Colon (tissue), 2 donors: Measurements from ENCODE around the gene VAMP2.
"Not testable (repeated sequence)": the region's sequence is repeated elsewhere in the genome, so short reads cannot be mapped to it uniquely, and the experiment has no call there.

Experiments used
- FAIRE-seq: peaks from 2 replicates; lab custom pipeline; 2012; peaks lifted over from hg19 to GRCh38; lab: Jason Lieb, UNC
- donor health status: control.
- donor health status: control.

The VAMP2 gene

GRCh38 chr17:8176197-8176940 lies 13.6 kb upstream of the VAMP2 start, which contains the start of gene TMEM107:
Gene TMEM107, minus strand, starts transcription at chr17:8176380. Its CDS starts 94 bp downstream, at chr17:8176286.
- no peak for FAIRE-seq

GRCh38 chr17:8175795-8176196 lies 13.0 kb upstream of the VAMP2 start:
- no peak for FAIRE-seq

- no peak for FAIRE-seq
Observed at GRCh38 chr17:8173871-8174322, 11.1 kb upstream of the VAMP2 start.

- no peak for FAIRE-seq
Observed at GRCh38 chr17:8173056-8173870, 10.5 kb upstream of the VAMP2 start.

- not testable (repeated sequence) for FAIRE-seq
Observed at GRCh38 chr17:8170186-8170585, 7.4 kb upstream of the VAMP2 start.

DNA sequence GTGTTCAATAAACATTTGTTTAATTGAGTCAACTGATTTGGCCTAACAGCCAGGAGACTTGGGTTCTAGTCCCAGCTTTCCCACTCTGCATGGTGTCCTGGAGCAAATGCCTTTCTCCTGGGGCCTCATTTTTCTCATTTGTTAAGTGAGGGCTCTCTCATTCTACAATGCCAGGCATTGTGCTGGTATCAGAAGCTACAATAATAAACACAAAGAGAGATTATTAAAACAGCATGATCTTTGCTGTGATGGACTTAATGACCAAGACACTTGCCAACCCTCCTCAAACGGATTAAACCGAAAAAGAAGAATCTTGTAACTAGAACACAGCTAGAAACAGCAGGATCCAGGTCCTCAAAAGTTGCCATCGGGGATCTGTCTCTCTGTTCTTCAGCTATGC lies 4.8 kb upstream of the VAMP2 start:
- FAIRE-seq = no peak

- FAIRE-seq = no peak
Observed at GRCh38 chr17:8166731-8167130, 4.0 kb upstream of the VAMP2 start.

DNA sequence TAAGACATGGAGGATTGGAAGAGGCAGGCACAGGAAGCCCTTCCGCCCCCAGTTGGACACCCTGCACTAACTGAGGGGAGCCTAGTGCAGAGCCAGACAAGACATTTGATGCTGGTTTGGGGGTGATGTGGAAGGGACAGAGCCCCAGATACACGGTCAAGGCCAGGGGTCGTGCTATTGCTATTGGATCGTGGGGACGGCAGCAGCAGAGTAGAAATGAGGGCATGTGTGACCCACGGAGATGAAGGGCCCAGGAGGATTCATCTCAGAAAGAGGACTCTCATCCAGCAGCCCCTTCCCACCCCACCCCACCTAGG lies 2.0 kb upstream of the VAMP2 start:
- FAIRE-seq = no peak

- no peak for FAIRE-seq
Observed at GRCh38 chr17:8163978-8164814, 1.4 kb upstream of the VAMP2 start.

GRCh38 chr17:8162997-8163977 lies 539 bp upstream of the VAMP2 start:
- no peak for FAIRE-seq

DNA sequence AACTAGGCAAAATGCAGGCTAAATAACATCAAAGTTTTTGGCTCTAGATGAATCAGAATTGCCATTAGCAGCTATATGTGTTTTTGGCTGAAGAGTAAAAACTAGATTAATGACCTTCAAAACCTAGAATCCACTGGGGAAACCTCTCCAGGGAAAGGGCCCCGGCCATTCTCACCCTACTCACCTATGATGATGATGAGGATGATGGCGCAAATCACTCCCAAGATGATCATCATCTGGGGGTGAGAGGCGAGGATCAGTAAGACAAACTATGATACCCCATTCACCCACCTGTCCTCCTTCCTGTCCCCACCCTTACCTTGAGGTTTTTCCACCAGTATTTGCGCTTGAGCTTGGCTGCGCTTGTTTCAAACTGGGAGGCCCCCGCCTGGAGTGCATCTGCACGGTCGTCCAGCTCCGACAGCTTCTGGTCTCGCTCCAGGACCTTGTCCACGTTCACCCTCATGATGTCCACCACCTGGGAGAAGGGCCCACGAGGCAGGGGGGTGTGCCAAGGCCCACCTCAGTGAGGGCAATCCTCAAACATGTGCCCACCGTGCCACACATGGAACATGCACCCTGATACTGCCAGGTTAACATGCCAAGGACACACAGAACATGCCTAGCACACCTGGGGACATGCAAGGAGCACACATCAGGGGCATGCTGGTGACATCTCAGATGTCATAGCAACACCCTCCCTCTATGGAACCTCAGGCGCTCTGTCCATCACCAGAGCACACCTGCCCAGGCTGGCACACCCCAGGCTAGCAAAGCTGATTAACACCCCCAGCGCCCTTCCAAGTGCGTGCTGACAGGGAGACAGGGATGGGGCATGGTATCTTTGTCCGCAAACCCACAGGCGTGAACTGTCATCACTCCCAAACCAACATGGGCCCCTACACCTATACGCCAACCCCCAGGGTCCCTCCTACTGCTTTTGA lies 1.2 kb downstream of the VAMP2 start:
- FAIRE-seq = no peak

DNA sequence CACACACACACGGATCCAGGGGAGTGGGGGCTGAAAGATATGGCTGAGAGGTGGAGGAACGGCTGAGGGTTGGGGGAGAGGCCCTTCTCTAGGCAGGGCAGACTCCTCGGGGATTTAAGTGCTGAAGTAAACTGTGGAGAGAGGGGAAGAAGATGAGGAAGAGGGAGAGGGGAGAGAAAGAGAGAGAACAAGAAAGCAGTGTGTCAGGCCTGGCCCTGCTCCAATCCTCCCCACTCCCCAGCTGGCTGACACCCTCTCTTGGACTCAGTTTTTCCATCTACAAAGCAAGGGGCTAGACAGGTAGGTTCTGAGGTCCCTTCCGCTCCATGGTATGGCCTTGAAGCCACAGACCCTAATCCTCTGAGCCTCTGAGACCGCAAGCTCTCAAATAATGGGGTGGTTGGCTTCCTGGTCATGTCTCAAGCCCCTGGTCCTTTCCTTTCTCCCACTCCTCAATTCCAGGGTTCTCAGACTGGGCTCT lies 2.0 kb downstream of the VAMP2 start:
- no peak for FAIRE-seq

DNA sequence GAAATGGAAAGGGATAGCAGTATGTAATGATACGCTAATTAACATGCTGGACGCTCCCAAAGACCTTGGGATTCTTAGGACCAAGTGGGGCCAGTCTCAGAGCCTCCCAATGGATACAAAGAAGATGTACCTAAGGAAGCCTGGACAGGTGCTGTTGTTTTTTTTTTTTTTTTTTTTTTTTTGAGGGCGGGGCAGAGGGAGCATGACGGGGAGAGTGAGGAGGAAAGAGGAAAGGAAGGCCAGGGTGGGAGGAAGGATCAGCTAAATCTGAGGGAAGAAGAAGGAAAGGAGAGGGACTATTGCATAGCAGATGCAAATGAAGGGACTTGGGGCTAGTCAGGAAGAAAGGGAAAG lies 2.5 kb downstream of the VAMP2 start:
- no peak for FAIRE-seq

GRCh38 chr17:8159459-8160223 lies 3.1 kb downstream of the VAMP2 start:
- FAIRE-seq = no peak

DNA sequence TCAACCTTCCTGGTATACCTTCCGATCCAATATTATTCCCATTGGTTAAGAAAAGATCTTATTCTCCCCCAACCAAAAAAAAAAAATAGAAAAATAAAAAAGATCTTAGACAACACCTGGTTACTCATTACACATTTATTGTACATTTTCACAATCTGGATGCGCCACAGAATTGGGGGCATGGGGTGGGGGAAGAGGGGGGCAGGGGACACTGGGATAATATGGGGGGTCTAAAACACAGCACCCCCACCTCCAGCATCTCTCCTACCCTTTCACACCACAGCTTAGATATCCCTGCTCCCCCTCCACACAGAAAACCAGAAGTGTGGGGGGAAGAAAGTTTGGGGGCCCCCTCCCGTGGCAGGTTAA lies 3.7 kb downstream of the VAMP2 start:
- FAIRE-seq = no peak

DNA sequence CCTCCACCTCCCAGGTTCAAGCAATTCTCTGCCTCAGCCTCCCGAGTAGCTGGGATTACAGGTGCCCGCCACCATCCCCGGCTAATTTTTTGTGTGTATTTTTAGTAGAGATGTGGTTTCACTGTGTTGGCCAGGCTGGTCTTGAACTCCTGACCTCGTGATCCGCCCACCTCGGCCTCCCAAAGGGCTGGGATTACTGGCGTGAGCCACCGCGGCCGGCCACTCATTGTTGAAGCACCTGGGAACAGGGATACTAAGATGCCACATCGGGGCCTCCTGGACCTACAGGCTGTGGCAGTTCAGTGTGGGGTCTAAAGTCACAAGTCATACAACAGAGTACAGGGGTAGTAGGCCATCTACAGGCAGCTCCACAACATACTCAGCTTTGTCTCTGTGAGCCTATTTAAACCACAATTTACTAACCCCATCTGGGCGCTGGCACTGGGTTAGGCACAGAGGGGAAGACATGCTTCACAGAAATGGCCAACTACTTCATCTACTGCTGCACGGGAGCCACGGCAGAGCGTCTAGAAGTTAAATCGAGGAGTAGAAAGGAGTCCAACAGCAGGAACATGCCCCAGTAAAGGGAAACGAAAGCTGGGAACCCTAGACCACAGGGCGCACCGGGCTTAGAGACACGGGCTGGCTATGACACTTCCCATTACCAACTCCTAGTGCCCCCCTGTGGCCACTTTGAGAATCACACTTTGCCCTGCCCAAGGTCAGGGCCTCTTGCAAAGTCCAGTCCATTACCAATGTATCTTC lies 4.3 kb downstream of the VAMP2 start:
- FAIRE-seq = peak; percentile 33

GRCh38 chr17:8156246-8156992 lies 6.3 kb downstream of the VAMP2 start:
- peak; percentile 97 for FAIRE-seq

GRCh38 chr17:8155996-8156245 lies 6.8 kb downstream of the VAMP2 start:
- FAIRE-seq = no peak
